ENCODE measurements around the gene BRD3. TPM values are rescaled to one million over a fixed set of nuclear protein-coding genes. Genes with fewer than 3 reads are reported as not detected.

The BRD3 gene
- polyA plus RNA-seq, 4 donors, result 44.1 to 50.8 (median 44.8) TPM

GRCh38 chr9:133981589-133981957 lies 86.3 kb downstream of the BRD3 start:
- no peak for DNase-seq (ENCODE audit: low read depth in 4 of 4, low spot score in 3 of 4)

GRCh38 chr9:133980864-133981588 lies 86.8 kb downstream of the BRD3 start:
- DNase-seq (ENCODE audit: low read depth in 4 of 4, low spot score in 3 of 4), result no peak

Other genes starting within 250 kb of the BRD3 start
- gene VAV2, start 75.7 kb downstream of the BRD3 start, polyA plus RNA-seq (ENCODE audit: insufficient read length in 4 of 4), result 10 to 100 TPM; 36.1 to 47.8 (median 36.3) TPM
- 10 to 100 TPM; 22.4 to 26.0 (median 24.3) TPM for gene BRD3OS, start 42.5 kb downstream of the BRD3 start, polyA plus RNA-seq (ENCODE audit: insufficient read length in 4 of 4)
- 10 to 100 TPM; 38.8 to 41.1 (median 39.1) TPM for gene WDR5, start 68.1 kb upstream of the BRD3 start, polyA plus RNA-seq (ENCODE audit: insufficient read length in 4 of 4)
- gene RNU6ATAC, start 96.5 kb upstream of the BRD3 start, polyA plus RNA-seq (ENCODE audit: insufficient read length in 4 of 4), result not detected

Measured in right renal pelvis (tissue), 4 donors.